HepG2 (cell line): Measurements from ENCODE around the gene EIF3L. TPM values are rescaled to one million over a fixed set of nuclear protein-coding genes. Genes with fewer than 3 reads are reported as not detected.
A peak's percentile ranks its signal among the peaks of the same experiment; 100 is the strongest.

ENCODE experiments used
- ELF1 ChIP-seq: sonication (generic); formaldehyde crosslinking; IDR thresholded peaks from 2 replicates; pipeline ENCODE4 v1.4.0; 2020; ENCODE audit warnings: missing genetic modification reagents
- GMEB1 ChIP-seq: sonication (generic); formaldehyde crosslinking; IDR thresholded peaks from 2 replicates; pipeline ENCODE4 v1.5.1; 2020; ENCODE audit warnings: missing genetic modification reagents, mild to moderate bottlenecking, borderline replicate concordance
- HMGXB4 ChIP-seq, 2 experiments: sonication (generic) in 1 of 2; formaldehyde crosslinking in 1 of 2; IDR thresholded peaks; 2 replicates each; pipeline versions ENCODE4 v1.4.0 to v1.6.1; 2018 to 2020; ENCODE audit warnings: missing genetic modification reagents in 2 of 2, borderline replicate concordance in 1 of 2, low read depth in 1 of 2, mild to moderate bottlenecking in 1 of 2, missing biosample characterization in 1 of 2
- KMT2B ChIP-seq: IDR thresholded peaks from 2 replicates; pipeline ENCODE4 v1.6.1; 2016; ENCODE audit warnings: missing genetic modification reagents, missing compliant biosample characterization
- MIXL1 ChIP-seq: IDR thresholded peaks from 2 replicates; pipeline ENCODE4 v1.6.1; 2016
- NCOA5 ChIP-seq: sonication (generic); formaldehyde crosslinking; IDR thresholded peaks from 2 replicates; pipeline ENCODE4 v1.4.0; 2020; ENCODE audit warnings: missing genetic modification reagents
- NFE2 ChIP-seq: sonication (generic); formaldehyde crosslinking; IDR thresholded peaks from 2 replicates; pipeline ENCODE4 v1.4.0; 2020; ENCODE audit warnings: missing genetic modification reagents
- PHF8 ChIP-seq: sonication (generic); formaldehyde crosslinking; IDR thresholded peaks from 2 replicates; pipeline ENCODE4 v1.5.0; 2020; ENCODE audit warnings: missing genetic modification reagents
- POLR2AphosphoS2 ChIP-seq: IDR thresholded peaks from 2 replicates; pipeline ENCODE4 v1.6.1; 2011; ENCODE audit warnings: low read depth, low read length, improper control_type of control experiment
- RARG ChIP-seq: sonication (generic); formaldehyde crosslinking; IDR thresholded peaks from 2 replicates; pipeline ENCODE4 v1.4.0; 2020; ENCODE audit warnings: low read depth, mild to moderate bottlenecking, missing genetic modification reagents
- THYN1 ChIP-seq: sonication (generic); formaldehyde crosslinking; IDR thresholded peaks from 2 replicates; pipeline ENCODE4 v1.8.1; 2023; ENCODE audit warnings: low read depth, mild to moderate bottlenecking, moderate library complexity, missing genetic modification reagents, borderline replicate concordance
- ZBTB21 ChIP-seq: sonication (generic); formaldehyde crosslinking; IDR thresholded peaks from 2 replicates; pipeline ENCODE4 v1.4.0; 2020; ENCODE audit warnings: missing genetic modification reagents
- ZBTB38 ChIP-seq: sonication (generic); formaldehyde crosslinking; IDR thresholded peaks from 2 replicates; pipeline ENCODE4 v1.5.1; 2020; ENCODE audit warnings: mild to moderate bottlenecking, missing genetic modification reagents
- ZFP91 ChIP-seq: sonication (generic); formaldehyde crosslinking; IDR thresholded peaks from 2 replicates; pipeline ENCODE4 v1.9.0; 2022; ENCODE audit warnings: missing genetic modification reagents, mild to moderate bottlenecking, borderline replicate concordance
- ZNF263 ChIP-seq: sonication (generic); formaldehyde crosslinking; IDR thresholded peaks from 2 replicates; pipeline ENCODE4 v1.4.0; 2020; ENCODE audit warnings: missing genetic modification reagents
- ZNF30 ChIP-seq: sonication (generic); formaldehyde crosslinking; IDR thresholded peaks from 2 replicates; pipeline ENCODE4 v1.5.0; 2020; ENCODE audit warnings: mild to moderate bottlenecking, missing genetic modification reagents
- ZNF333 ChIP-seq: sonication (generic); formaldehyde crosslinking; IDR thresholded peaks from 2 replicates; pipeline ENCODE4 v1.4.0; 2020; ENCODE audit warnings: mild to moderate bottlenecking, missing genetic modification reagents, borderline replicate concordance
- ZNF343 ChIP-seq: sonication (generic); formaldehyde crosslinking; IDR thresholded peaks from 2 replicates; pipeline ENCODE4 v1.4.0; 2020; ENCODE audit warnings: mild to moderate bottlenecking, missing genetic modification reagents
- ZNF496 ChIP-seq: sonication (generic); formaldehyde crosslinking; IDR thresholded peaks from 2 replicates; pipeline ENCODE4 v1.8.1; 2023; ENCODE audit warnings: mild to moderate bottlenecking, moderate library complexity, missing genetic modification reagents; ENCODE audit not compliant: insufficient replicate concordance
- ZNF746 ChIP-seq: sonication (generic); formaldehyde crosslinking; IDR thresholded peaks from 2 replicates; pipeline ENCODE4 v1.8.0; 2022; ENCODE audit warnings: mild to moderate bottlenecking, missing genetic modification reagents
- ZNF800 ChIP-seq: sonication (generic); formaldehyde crosslinking; IDR thresholded peaks from 2 replicates; pipeline ENCODE4 v1.4.0; 2020; ENCODE audit warnings: missing genetic modification reagents
- ZSCAN25 ChIP-seq: sonication (generic); formaldehyde crosslinking; IDR thresholded peaks from 2 replicates; pipeline ENCODE4 v1.8.0; 2022; ENCODE audit warnings: mild to moderate bottlenecking, missing genetic modification reagents
- polyA plus RNA-seq, 8 experiments: library from polyadenylated mRNA; depleted of rRNA in 3 of 8; stranded (reverse) in 7 of 8; unstranded in 1 of 8; fragments of >200 nt; fragmentation: Illumina TruSeq in 4 of 8; extraction: Trizol in 4 of 8; gene quantifications; 2 replicates each; pipeline versions ENCODE4 v1.2.1 to v1.2.3, GENCODE V29; 2011 to 2016; ENCODE audit warnings: low read depth in 4 of 8, missing spikeins in 1 of 8, mixed read lengths in 1 of 8; ENCODE audit not compliant: insufficient read depth in 1 of 8
- total RNA-seq, 5 experiments: library from RNA; depleted of rRNA; stranded (reverse); fragments of >200 nt; fragmentation: Illumina TruSeq; extraction: Trizol; gene quantifications; 2 replicates each; pipeline ENCODE4 v1.2.3, GENCODE V29; 2016; ENCODE audit warnings: low read depth in 1 of 5

The EIF3L gene
- total and polyA plus RNA-seq, 2 of the 13 experiments (the other 11 are each of a cell fraction or from before 2014, with no cell fraction given) = 514 to 793 TPM

GRCh38 chr22:37807410-37808293 is 41.6 kb upstream of the EIF3L start, which contains the start of gene GCAT (continued):
- TF ChIP-seq GMEB1 (CRISPR knock-in tag) (peak; percentile 69; the same call in 1 of the 2 replicates), ZFP91 (CRISPR knock-in tag) (peak; percentile 87), ZNF343 (CRISPR knock-in tag) (0 out of 2 replicates have a peak, but pooled peaks have one; percentile 55), ZNF263 (peak; percentile 17; the same call in 1 of the 2 replicates), RARG (no peak), ZNF333 (no peak), ZNF30 (no peak), PHF8 (CRISPR knock-in tag) (peak; percentile 52; the same call in 1 of the 2 replicates), THYN1 (CRISPR knock-in tag) (no peak), ZBTB38 (CRISPR knock-in tag) (peak; percentile 76), ZNF746 (peak; percentile 66; the same call in 1 of the 2 replicates), ELF1 (no peak), POLR2AphosphoS2 (peak; percentile 92; the same call in 1 of the 2 replicates), MIXL1 (0 out of 2 replicates have a peak, but pooled peaks have one; percentile 34), ZSCAN25 (no peak), ZBTB21 (no peak), NCOA5 (peak; percentile 39; the same call in 1 of the 2 replicates), ZNF496 (no peak), NFE2 (CRISPR knock-in tag) (no peak), HMGXB4 (CRISPR knock-in tag; IDR thresholded peaks at IDR 0.05; ENCODE audit: borderline replicate concordance in 1 of 2, low read depth in 1 of 2) (peak; percentile 50 to 52; a peak in 2 of 4 replicates), ZNF800 (CRISPR knock-in tag) (no peak; the same call in 1 of the 2 replicates), KMT2B (CRISPR knock-in tag) (peak; percentile 26; the same call in 1 of the 2 replicates)
